ENCODE measurements around the gene GSTO1.
A peak's percentile ranks its signal among the peaks of the same experiment; 100 is the strongest.

DNA sequence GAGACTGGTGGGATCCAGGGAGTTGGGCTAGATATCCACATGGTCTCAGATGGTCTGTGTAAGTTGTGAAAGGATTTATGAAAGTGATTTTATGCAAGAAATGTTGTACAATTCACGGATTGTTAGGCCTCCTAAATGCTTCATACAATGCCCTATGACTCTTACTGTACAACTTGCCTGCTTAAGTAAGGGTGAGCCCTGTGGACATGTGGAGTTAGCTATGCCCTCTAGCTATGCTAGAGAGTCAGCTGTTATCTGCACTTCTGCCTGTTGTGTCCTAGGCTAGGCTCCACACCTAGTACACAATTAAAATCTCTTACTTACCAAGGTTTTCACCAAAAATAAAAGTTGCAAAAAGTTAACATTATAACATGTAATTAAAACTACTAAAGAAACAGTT lies 20.9 kb upstream of the GSTO1 start:
- peak; percentile 29 for TF ChIP-seq POLR2A (IDR thresholded peaks at IDR 0.05; ENCODE audit: low read length)
- TF ChIP-seq GATA1 (IDR thresholded peaks at IDR 0.05; ENCODE audit: low read depth, low read length) = no peak
